Activated CD8-positive, alpha-beta memory T cell treated with anti-CD3 and anti-CD28 coated beads, Interleukin-2, amount 50 U/mL, for 4 hours (primary cell): ENCODE results near the gene KIRREL3.
"Not testable (repeated sequence)": the region's sequence is repeated elsewhere in the genome, so short reads cannot be mapped to it uniquely, and the experiment has no call there.

Experiments
- DNase-seq: peaks from one replicate; pipeline ENCODE4 v3.0.0-alpha.2; 2020

KIRREL3 gene

GRCh38 chr11:126409620-126409985 is 591.0 kb downstream of the KIRREL3 start:
- DNase-seq: no peak

GRCh38 chr11:126408901-126409619 is 591.5 kb downstream of the KIRREL3 start:
- no peak for DNase-seq

DNA sequence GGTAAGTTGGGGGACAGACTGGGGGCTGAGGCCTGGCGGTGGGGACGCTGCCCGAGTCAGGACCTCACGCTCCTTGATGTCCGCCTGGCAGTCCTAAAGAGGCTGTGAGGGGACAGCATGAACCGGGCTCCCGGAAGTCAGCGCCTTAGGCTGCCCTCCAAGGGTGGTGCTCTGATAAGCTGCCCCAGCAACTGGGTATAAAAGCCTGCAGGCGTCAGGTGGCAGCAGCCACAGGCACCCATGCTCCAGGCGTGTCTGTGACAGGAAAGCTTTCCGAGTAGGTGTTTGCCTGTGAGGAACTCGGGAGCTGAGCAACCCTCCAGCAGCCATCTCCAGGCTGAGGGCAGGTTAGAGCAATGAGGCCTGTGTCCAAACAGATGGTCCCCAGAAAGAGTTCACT is 592.1 kb downstream of the KIRREL3 start:
- no peak for DNase-seq

- DNase-seq: no peak
These were observed 592.8 kb downstream of the KIRREL3 start for GRCh38 chr11:126407682-126408288.

DNA sequence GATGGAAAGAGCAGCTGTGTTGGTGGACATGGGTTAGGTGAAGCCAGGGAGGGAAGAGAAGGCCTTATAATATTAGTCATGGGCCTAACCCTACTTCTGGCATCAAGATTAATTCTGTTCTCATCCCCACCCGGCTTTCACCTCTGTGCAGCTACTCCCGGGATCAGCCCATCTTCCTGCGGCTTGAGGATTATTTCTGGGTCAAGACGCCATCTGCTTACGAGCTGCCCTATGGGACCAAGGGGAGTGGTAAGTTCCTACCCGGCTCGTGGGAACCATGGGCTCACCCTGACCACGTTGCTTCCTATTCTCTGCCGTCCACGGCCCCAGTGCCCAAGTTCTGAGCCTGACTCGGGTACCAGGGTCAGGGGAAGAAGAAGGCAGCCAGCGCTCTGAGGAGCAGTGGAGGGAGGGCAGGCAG is 593.5 kb downstream of the KIRREL3 start:
- DNase-seq: no peak

GRCh38 chr11:126406368-126406767 is 594.2 kb downstream of the KIRREL3 start:
- DNase-seq: no peak

DNA sequence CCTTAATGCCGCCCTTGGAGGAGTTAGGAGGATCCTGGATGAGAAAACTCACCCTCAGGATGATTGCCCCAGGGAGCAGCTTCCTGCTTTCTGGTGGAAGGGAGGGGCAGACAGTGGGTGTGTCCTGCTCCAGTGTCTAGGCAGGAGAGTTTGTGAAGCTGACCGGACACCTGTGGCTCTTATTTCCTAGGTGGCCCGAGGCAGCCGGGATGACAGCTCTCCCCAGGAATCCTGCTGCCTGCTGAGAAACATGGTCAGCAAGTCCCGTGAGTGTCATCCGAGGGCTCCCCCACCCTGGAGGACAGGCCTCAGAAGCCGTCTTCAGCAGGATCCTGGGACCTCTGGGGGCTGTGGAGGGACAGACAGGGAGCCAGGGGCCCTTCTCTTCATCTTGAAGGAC is 594.7 kb downstream of the KIRREL3 start:
- DNase-seq: no peak

DNA sequence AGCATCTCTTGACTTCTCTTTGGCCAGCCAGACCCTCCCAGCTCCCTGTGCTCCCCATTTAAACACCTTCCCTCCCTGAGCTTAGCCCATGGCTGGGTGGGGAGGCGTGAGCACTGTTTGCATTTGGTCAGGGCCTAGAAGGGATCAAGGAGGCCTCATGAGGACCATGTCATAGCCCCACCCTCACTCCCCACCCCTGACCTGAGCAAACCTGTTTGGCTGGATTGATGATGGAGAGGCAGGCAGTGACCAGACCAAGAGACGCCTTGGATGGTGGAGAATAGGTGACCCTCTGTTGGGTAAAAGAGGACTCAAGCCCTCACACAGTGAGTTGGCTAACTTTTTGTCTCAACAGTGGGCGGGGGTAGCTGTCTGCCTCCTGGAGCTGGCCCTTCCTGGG is 595.2 kb downstream of the KIRREL3 start:
- DNase-seq: no peak

DNA sequence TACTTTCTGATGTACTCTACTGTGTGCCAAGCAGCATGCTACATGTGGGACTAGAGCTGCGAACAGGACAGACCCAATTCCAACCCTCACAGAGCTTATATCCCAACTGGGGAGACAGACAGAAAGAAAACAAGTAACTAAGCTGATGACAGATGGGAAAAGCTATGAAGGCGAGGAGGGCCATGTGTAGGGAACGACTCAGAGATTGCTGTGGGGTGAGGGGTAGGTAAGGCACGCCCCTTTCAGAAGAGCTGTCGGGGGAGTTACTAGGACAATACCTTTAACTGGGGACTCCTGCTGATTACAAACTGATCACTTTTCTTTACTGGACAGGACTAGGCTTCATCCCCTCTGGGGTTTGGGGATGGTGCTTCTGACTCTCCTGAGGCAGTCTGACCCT is 596.2 kb downstream of the KIRREL3 start:
- DNase-seq: no peak

GRCh38 chr11:126403658-126404057 is 596.9 kb downstream of the KIRREL3 start:
- DNase-seq: no peak

- DNase-seq: no peak
These were observed 597.5 kb downstream of the KIRREL3 start for GRCh38 chr11:126403022-126403581.

DNA sequence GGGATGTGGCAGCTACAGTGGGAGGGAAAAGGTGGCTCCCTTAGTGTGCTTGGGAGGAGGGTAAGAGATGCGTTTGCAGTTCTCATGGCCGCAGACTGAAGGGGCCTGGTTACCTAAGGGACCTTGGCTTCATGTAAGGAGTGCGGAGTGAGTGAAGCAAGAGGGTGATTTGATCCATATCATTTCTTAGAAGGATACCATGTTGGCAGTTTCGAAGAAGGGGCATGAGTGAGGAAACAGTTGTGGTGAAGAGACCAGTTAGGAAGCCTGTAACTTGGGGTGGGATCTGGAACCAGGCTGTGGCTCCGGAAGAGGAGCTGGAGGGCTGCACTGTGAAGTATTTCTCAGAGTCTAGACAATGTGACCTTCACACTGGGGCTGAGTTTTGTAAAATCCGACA is 600.1 kb downstream of the KIRREL3 start:
- DNase-seq: no peak

- no peak for DNase-seq
These were observed 600.6 kb downstream of the KIRREL3 start for GRCh38 chr11:126400019-126400418.

DNA sequence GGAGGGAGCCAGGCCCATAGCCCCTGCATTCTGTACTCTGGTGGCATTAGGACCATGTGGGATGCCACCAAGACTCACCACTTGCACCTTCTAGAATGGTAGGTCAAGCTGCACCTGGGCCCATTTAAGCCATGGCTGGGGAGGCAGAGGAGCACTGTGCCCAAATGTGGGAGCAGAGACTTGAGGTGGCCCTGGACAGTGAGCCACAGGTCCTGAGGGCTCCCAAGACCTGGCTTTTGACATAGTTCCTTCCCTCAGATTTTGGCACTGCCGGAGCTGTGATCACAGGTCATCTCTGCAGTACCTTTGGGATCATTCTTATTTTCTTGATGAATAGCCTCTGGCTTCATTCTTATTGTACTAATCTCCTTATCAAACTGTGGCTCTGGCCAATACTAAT is 601.8 kb downstream of the KIRREL3 start:
- no peak for DNase-seq

DNA sequence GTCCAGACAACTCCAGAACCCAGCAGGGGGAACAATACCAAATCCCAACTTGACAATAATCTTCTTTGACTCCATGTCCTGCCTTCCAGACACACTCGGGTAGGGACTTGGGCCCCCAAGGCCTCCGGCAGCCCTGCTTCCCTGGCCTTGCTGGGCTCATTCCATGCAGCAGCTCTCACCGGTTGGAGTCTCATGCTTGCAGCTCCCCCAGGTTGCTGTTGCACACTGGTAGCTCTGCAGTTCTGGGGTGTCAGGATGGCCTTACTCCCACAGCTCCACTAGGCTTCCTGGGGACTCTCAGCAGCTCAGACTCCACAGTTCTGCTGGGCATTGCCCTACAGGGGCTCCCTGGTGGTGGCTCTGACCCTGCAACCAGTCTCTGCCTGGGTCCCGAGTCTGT is 602.3 kb downstream of the KIRREL3 start:
- DNase-seq: no peak

DNA sequence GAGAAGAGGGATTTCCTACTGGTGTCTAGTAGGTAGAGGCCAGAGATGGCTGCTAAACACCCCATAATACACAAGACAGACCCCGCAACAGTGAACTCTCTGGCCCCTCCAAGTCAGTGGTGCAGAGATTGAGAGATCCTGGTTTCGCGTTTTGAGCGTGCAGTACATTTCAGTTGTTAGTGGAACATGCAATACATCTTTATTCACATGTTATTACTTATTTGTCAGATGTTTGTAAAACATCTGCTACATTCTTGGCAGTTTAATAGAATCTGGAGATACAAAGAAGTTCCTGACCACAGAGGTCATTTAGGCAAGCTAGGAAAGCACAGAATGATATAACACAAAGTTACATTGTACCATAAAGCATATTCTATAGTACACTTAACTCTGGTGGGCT is 603.6 kb downstream of the KIRREL3 start:
- DNase-seq: no peak

DNA sequence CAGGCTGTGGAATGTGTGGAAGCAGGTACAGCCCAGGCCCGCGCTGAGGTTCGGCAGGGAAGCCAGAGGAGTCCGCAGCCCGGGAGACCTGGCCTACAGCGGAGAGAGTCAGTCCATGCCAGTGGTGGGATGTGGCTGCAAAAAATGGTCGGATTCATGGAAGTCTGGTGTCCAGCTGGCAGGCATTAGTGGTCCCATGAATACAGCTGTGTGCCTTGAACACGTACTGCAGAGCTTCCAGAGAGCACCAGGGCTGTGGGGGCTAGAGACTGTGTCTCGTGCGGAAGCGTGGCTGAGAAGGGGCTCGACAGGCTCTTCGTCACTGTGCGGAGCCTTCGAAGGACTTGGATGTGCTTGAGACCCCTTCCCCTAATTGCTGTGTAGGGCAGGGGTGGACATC is 604.3 kb downstream of the KIRREL3 start:
- not testable (repeated sequence) for DNase-seq

GRCh38 chr11:126395784-126396183 is 604.8 kb downstream of the KIRREL3 start:
- not testable (repeated sequence) for DNase-seq

DNA sequence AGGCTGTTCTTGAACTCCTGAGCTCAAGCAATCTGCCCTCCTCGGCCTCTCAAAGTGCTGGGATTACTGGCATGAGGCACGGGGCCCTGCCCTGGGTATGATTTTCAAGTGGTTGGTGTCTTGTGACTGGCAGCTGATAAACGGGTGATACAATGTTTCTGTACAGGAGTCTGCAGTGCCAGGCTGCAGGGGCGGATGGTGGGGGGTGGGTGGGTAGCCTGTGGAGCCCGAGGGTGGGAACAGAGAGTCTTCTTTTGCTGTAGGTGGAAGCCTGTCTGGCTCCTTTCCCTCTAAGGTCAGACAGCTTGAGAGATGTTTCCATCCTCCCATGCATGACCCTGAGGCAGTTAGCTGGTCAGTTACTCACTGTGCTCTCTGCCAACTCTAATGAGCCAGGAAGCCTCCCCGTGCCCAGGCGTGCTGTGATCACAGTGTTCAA is 605.9 kb downstream of the KIRREL3 start:
- DNase-seq: not testable (repeated sequence)

DNA sequence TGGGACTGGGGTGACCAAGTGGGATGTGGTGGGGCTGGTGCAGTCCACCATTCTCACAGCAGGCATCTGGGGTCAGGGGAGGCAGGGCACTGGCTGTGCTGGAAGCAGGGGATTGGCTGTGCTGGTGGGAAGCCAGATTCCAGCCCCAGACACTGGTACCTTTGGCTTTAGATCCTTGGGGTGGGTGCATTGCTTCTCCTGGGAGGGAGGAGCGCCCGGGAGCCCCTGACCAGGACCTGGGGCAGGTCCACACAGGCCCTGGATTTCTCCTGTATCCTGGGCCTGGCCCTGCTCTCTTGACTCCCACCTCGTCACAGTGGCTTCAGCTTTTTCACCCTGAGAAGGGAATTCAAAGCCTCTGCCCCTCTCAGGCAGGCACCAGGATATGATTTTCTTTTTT is 606.5 kb downstream of the KIRREL3 start:
- no peak for DNase-seq

- no peak for DNase-seq
These were observed 607.4 kb downstream of the KIRREL3 start for GRCh38 chr11:126393143-126393542.

- no peak for DNase-seq
These were observed 607.9 kb downstream of the KIRREL3 start for GRCh38 chr11:126392633-126393013.

DNA sequence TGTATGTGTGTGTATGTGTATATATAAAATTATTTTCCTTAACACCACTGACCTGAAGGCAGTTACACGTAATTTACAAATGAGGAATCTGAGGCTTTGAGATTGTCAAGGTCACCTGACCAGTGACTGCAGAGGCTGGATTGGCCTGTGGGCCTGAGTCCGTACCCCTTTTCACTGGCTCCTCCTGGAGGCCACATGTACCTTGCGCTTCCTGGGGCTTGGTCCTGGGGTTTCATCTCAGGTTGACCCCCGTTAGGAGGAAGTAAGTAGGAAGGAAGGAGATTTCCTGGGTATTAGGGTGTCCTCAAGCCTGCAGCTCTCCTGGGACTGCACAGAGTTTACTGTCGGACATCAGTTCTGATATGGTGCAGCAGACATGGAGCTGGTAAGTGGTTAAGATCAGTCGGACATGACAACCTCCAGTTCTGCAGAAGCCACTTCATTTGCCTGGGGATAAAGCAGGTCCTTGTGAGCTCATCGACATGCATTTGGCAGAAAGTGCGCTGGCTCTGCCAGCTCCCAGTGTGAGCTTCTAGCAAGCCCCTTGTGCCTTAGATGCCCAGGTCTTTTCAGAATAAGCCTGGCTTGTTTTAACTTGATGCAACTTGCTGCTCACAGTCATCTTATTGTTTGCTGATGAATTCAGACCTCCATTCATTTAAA is 608.5 kb downstream of the KIRREL3 start:
- DNase-seq: no peak
